DMS53 (cell line): ENCODE measurements around the gene CAMK2A.

Source experiments
- DNase-seq: peaks from one replicate; lab custom pipeline; 2025; lab: John Stamatoyannopoulos, UW

Gene CAMK2A

GRCh38 chr5:150299571-150300327 lies 10.2 kb upstream of the CAMK2A start:
- DNase-seq, result no peak

- no peak for DNase-seq
Measured at GRCh38 chr5:150298701-150299451, 9.3 kb upstream of the CAMK2A start.

DNA sequence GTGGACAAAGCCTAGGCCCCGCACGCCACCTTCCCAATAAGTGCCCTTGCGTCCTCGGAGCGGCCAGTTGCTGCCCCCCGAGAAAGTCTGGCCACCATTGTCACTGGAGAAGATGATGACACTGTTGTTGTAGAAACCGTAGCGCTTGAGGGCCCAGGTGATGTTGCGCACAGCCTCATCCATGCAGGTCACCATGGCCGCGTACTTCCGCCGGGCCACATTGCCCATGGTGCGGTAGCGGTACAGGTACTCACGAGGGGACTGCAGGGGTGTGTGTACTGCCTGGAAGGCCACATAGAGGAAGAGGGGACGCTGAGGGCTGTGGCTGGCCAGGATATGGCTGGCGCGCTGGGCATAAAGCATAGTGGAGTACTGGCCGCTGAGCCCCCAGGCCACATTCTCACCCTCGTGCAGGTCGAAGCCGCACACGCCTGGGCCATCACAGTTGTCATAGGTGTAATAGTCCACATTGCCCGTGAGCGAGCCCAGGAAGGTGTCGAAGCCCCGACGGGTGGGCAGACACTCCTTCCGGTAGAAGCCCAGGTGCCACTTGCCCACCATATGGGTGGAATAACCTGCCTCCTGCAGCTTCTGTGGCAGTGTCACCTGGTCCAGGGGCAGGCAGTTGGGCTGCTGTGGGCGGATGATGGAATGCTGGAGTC lies 8.5 kb upstream of the CAMK2A start:
- DNase-seq, result no peak

DNA sequence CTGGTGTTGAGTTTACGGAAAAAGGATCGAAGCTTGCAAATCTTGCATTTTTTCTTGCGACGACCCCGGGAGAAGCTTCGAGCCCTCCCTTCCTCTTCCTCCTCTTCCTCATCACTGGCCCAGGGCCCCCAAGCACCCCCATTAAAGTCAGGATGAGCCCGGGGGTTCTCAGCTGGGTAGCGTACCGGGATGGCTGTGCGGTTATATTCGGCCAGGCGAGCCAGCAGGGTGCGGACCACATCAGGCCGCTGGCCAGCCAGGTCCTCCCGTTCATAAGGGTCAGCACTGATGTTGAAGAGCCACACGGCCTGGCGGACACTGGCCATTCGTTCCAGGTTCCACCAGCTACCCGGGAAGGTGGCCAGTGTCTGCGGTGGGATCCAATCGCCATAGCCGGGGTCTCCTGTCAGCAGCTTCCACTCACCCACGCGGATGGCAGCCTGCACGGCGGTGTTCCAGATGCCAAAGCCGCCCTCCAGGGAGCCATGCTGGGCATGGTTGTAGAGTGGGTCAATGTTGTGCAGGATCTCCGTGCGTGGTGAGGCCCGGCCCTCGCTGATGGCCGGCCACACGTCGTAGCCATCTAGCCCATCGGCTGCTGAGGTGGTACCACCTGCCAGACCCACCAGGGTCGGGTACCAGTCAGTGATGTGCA lies 7.8 kb upstream of the CAMK2A start:
- no peak for DNase-seq

DNA sequence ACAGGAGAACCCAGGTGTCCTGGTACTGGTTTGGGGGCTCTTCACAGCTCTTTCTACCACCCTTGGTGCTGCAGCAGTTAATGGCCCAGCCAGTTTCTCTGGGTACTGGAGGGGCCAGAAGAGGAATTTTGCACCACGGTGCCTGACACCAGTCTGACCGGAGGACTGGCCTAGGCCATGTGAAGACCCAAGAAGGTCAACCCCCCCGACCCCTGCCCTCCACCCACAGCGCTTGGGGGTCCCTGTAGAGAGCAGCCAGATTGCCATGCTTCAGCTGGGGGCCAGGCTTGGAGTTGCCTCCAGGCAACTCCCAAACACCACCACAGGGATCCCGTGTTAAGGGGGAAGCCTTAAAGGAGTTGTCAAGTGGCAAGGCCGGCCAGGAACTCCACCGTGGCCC lies 6.9 kb upstream of the CAMK2A start:
- DNase-seq, result no peak

- no peak for DNase-seq
Measured at GRCh38 chr5:150295741-150296486, 6.3 kb upstream of the CAMK2A start.

- peak; percentile 53 for DNase-seq
Measured at GRCh38 chr5:150295172-150295634, 5.6 kb upstream of the CAMK2A start.

- DNase-seq, result no peak
Measured at GRCh38 chr5:150294551-150295071, 5.0 kb upstream of the CAMK2A start.

GRCh38 chr5:150293091-150293941 lies 3.7 kb upstream of the CAMK2A start:
- no peak for DNase-seq

DNA sequence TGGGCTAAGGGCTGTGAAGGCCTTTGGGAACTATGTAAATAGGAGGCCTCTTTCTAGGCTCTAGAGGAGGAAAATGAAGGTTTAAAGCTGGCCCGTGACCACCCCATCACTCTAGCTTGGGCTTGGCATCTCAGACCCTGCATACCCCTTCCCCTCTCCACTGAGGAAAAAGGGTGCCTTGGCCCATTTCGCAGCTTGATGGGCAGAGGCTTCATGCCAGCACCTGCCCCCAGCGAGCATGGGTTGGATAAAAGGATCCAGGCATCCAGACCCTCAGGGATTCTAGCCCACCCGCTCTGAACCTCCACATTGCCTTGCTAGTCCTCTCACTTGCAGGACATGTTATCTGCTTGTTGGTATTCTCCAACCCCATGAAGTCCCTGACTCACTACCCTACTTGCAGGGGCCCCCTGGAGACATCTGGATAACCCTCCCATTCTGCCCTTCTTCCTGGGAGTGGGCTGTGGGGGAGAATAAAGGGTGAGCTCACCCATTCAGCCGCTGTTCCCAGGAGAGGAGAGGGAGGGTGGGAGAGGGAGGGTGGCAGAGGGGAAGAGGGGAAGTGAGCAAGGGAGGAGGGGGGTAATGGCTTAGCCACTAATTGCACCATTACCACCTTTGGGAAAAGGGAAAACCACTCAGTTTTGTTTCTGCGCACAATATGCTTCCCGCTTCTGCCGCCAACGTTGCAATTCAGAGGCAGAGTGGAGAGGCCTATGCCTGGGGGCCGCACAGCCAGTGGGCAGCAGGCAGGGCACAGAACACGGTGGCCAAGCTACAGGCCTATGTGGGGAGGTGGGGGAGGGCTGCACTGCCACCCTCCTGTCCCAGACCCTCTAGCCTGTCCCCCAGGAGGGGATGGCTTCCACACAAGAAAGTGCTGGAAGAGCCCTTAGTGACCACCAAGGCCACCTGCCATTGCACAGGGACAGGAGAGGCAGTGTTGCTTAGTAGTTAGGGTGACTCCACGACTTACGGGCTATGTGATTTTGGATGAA lies 2.1 kb upstream of the CAMK2A start:
- no peak for DNase-seq

GRCh38 chr5:150288791-150289190 lies 782 bp downstream of the CAMK2A start:
- DNase-seq, result no peak

GRCh38 chr5:150288361-150288760 lies 1.2 kb downstream of the CAMK2A start:
- no peak for DNase-seq

DNA sequence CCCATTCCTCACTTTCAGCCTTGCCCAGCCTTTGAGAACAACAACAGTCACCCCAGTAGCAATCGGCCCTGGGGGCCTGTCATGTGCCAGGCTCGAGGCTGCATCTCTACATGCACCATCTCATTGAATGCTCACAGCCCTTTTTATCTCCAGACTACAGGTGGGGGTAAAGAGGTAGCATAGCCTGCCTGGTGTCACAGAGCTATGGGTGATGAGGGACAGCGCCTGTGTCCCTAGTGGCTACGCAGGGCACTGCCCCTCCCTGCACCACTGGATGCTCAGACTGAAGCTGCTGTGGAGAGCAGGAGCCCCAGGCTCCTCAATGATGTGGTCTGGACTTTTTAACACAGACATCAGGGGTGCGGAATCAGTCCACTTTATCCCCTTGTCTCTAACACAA lies 2.8 kb downstream of the CAMK2A start:
- peak; percentile 84 for DNase-seq

DNA sequence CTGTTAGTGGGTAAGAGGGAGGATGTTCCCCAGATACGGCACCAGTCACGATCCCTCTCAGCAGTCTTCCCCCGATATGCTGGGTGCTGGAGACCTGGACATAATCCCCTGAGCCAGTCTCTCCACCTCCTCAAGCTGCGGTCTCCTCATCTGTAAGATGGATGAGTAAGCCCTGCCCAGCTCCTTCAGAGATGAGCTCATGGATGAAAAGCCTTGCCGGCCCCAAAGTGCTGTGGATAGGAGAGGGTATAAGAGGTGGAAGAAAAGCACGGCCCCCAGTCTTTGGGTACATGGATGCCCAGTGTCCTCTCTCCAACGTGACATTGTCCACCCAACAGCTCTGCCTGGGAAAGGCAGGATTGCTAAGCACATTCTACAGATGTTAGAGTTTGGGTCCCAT lies 4.5 kb downstream of the CAMK2A start:
- no peak for DNase-seq

DNA sequence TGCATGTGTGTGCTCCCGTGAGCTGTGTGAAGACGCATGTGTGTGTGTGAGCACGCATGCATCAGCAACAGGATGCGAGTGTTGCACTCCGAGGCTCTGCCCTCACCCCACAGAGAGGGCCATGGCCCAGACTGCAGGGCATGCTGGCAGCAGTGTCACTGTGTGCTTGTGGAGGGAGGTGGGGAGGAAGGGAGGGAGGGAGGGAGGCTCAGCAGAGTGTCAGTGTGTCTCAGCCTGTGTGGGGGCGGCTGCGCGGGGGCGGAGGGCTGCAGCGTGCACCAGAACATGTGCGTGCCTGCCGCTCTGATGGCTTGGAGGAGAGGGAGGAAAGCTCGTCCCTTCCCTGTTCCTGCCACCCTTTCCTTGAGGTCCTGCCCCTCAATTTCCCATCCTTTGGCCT lies 5.3 kb downstream of the CAMK2A start:
- no peak for DNase-seq

DNA sequence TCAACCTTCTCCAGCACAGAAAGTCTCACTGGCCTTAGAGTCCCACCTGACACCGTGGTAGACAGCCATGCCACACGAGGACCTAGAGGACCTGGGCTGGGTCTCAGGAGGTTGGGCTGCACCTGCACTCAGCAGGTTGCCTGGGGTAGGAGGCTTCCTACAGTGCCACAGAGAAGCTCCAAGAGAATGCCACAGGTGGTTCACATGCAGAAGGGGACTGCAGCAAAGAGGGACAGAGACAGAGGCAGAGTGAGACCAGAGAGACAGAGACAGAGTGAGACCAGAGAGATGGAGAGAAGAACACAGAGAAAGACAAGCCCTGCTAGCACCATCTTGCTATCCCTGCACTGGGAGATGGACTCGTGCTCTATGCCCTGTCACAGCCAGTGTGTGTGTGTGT lies 5.7 kb downstream of the CAMK2A start:
- no peak for DNase-seq

- no peak for DNase-seq
Measured at GRCh38 chr5:150281987-150282386, 7.6 kb downstream of the CAMK2A start.

DNA sequence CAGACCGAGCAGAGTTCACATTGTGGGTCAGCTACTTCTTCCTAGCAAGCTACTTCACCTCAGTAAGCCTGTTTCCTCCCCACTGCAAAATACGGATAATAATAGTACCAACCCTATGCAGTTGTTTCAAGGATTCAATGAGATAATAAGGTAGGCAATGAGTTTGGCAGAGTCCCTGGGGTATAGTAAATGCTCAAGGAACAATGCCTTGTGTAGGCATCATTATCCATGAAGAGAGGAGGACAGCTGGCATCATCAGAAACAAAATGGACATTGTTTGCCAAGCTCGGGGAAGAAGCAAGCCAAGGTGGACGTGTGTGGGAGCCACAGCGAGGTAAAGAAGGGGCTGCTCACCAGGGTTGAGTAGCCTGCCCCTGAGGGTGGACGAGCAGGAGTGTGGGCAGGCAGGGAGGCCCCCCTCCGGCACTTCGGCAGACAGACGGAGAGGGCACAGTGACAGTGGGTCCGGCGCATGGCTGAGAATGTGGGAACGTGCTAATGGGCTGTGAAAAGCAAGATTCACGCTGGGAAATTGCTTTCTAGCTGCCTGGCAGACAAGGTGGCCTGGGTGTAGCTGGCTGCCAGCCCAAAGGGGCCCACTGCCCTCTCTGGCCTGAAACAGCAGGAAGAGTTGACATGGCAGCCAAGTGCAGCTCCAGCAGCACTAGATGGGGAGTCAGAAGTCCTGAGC lies 10.1 kb downstream of the CAMK2A start:
- DNase-seq, result no peak

DNA sequence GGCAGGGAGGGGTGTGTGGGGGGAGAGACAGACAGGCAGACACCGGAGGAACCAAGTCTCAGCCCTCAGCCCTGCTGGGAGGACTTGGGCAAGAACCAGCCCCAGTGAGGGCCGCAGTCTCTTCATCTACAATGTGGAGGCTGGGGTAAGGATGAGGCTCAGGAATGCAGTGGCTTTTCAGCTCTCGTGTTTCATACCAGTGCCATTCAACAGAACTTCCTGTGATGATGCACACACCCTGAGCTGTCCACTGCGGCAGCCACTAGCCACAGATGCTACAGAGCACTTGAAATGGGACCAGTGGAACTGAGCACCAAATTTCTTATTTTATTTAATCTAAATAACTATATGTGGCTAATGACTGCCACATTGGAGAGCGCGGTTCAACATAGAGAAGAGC lies 10.7 kb downstream of the CAMK2A start:
- DNase-seq, result no peak
